ENCODE results near the gene FOXL2. TPM values are rescaled to one million over a fixed set of nuclear protein-coding genes. Genes with fewer than 3 reads are reported as not detected.

Gene FOXL2
- total RNA-seq (not detected), polyA plus RNA-seq (not detected)
- long read RNA-seq, donor 1, result 0 reads
- long read RNA-seq, donor 2, result 0 reads

GRCh38 chr3:138946663-138947494 lies at the start of gene FOXL2, which contains the start of gene FOXL2NB:
FOXL2 (minus strand) TSS chr3:138947137; CDS start chr3:138946722, 415 bp downstream.
FOXL2NB (plus strand) TSS chr3:138947217; CDS start chr3:138947365, 148 bp downstream.
- Histone ChIP-seq H3K4me1 (peaks cover 31 to 68% (median 50%) of the 10 kb centered on the region in 6 donors), H3K36me3 (no peaks in the 10 kb centered on the region), H3K27me3 (replicated peaks in 1 of 7) (peaks cover 21 to 100% (median 97%) of the 10 kb centered on the region in 7 donors), H3K27ac (no peak within 1 kb of the TSS), H3K9me3 (no peaks in the 10 kb centered on the region), H3K4me3 (peak within 1 kb of the TSS; percentile 27 to 68 (median 39))
- TF ChIP-seq POLR2A (IDR thresholded peaks at IDR 0.05), result no peak
- no peak for TF ChIP-seq CTCF (IDR thresholded peaks at IDR 0.05 in 8 of 11, conservative IDR thresholded peaks at IDR 0.05 in 3 of 11)
- TF ChIP-seq POLR2AphosphoS5 (IDR thresholded peaks at IDR 0.05), result peak in 1 of 3 donors; percentile 12
- 1 to 20% (median 1%) methylated on average over 2 to 78 of the region's 78 CpGs for WGBS, 5 donors
- intact Hi-C loops (cut with DNase I; ENCODE audit: low total_unique reads), result no loop called here
- peak; percentile 81 for DNase-seq

GRCh38 chr3:138995706-138996105 lies 48.8 kb upstream of the FOXL2 start:
- H3K36me3 ChIP-seq, result no peaks in the 10 kb centered on the region
- no peak overlapping the region for H3K27ac ChIP-seq
- no peaks in the 10 kb centered on the region for H3K4me1 ChIP-seq
- DNase-seq, result no peak
- peaks cover 0 to 17% (median 10%) of the 10 kb centered on the region in 8 donors for H3K9me3 ChIP-seq
- no peak overlapping the region for H3K4me3 ChIP-seq
- no peak for TF ChIP-seq POLR2AphosphoS5 (IDR thresholded peaks at IDR 0.05)
- no peak for TF ChIP-seq CTCF (IDR thresholded peaks at IDR 0.05 in 8 of 11, conservative IDR thresholded peaks at IDR 0.05 in 3 of 11)
- TF ChIP-seq POLR2A (IDR thresholded peaks at IDR 0.05), result no peak
- WGBS, 5 donors, result 69 to 90% (median 86%) methylated on average over 1 of the region's 1 CpG
- intact Hi-C loops (cut with DNase I; ENCODE audit: low total_unique reads), result no loop called here
- peaks cover 0 to 11% (median 0%) of the 10 kb centered on the region in 7 donors for H3K27me3 ChIP-seq (replicated peaks in 1 of 7)

GRCh38 chr3:138987181-138987580 lies 40.2 kb upstream of the FOXL2 start:
- H3K27ac ChIP-seq, result no peak overlapping the region
- 89 to 100% (median 92%) methylated on average over 2 of the region's 2 CpGs for WGBS, 5 donors
- intact Hi-C loops (cut with DNase I; ENCODE audit: low total_unique reads), result no loop called here
- TF ChIP-seq CTCF (IDR thresholded peaks at IDR 0.05 in 8 of 11, conservative IDR thresholded peaks at IDR 0.05 in 3 of 11), result no peak
- TF ChIP-seq POLR2AphosphoS5 (IDR thresholded peaks at IDR 0.05), result no peak
- TF ChIP-seq POLR2A (IDR thresholded peaks at IDR 0.05), result no peak
- no peaks in the 10 kb centered on the region for H3K4me1 ChIP-seq
- no peaks in the 10 kb centered on the region for H3K36me3 ChIP-seq
- no peak for DNase-seq
- H3K9me3 ChIP-seq, result no peaks in the 10 kb centered on the region
- no peak overlapping the region for H3K4me3 ChIP-seq
- H3K27me3 ChIP-seq (replicated peaks in 1 of 7), result no peaks in the 10 kb centered on the region

- Histone ChIP-seq H3K9me3 (no peaks in the 10 kb centered on the region), H3K36me3 (no peaks in the 10 kb centered on the region), H3K4me1 (no peaks in the 10 kb centered on the region), H3K27me3 (replicated peaks in 1 of 7) (peaks cover 0 to 8% (median 0%) of the 10 kb centered on the region in 7 donors), H3K27ac (no peak overlapping the region), H3K4me3 (no peak overlapping the region)
- intact Hi-C loops (cut with DNase I; ENCODE audit: low total_unique reads), result no loop called here
- DNase-seq, result no peak
- WGBS, 5 donors, result 50 to 70% (median 58%) methylated on average over 4 of the region's 4 CpGs
- TF ChIP-seq POLR2A (IDR thresholded peaks at IDR 0.05) (no peak), POLR2AphosphoS5 (IDR thresholded peaks at IDR 0.05) (no peak), CTCF (IDR thresholded peaks at IDR 0.05 in 8 of 11, conservative IDR thresholded peaks at IDR 0.05 in 3 of 11) (no peak)
These were observed 39.0 kb upstream of the FOXL2 start for GRCh38 chr3:138985932-138986331.

Measured in spleen (tissue), 13 donors.